Stimulated activated CD4-positive, alpha-beta T cell treated with anti-CD3 and anti-CD28 coated beads, Interleukin-12 subunit alpha, Interleukin-12 subunit beta, amount 100 ng/mL, for 4 hours (primary cell): Measurements from ENCODE around the gene KSR1.
A peak's percentile ranks its signal among the peaks of the same experiment; 100 is the strongest.
"Not testable (repeated sequence)": the region's sequence is repeated elsewhere in the genome, so short reads cannot be mapped to it uniquely, and the experiment has no call there.

Experiments used
- DNase-seq: peaks from one replicate; pipeline ENCODE4 v3.0.0-alpha.2; 2020

Gene KSR1

DNA sequence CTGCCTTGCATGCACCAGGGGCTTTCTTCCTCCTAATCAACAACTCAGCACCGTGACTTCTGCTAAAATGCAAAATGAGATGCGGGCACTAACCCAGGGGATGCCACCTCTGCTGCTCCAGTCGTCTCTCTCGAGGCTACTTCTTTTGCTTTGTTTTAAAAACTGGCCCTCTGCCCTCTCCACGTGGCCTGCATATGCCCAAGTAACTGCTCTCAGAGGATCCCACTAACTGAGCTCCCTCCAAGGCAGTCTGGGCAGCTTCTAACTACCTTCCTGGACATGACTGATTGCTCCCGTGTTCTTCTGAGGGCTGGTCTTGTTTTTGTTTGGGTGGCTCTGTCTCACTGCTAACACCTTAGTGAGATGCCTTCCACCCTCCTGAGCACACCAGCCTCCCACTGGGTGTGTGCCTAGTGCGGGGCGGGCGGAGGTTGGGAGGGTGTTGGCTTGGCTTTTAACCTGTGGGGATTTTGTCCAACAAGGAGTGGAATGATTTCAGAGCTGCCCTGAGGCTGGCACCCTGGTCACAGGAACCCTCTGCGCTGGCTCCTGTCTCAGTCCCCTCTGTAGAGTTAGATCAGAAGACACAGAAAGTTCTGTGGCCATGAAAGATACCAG is 165.8 kb downstream of the KSR1 start:
- no peak for DNase-seq

- DNase-seq: no peak
Measured at GRCh38 chr17:27622986-27623385, 166.7 kb downstream of the KSR1 start.

DNA sequence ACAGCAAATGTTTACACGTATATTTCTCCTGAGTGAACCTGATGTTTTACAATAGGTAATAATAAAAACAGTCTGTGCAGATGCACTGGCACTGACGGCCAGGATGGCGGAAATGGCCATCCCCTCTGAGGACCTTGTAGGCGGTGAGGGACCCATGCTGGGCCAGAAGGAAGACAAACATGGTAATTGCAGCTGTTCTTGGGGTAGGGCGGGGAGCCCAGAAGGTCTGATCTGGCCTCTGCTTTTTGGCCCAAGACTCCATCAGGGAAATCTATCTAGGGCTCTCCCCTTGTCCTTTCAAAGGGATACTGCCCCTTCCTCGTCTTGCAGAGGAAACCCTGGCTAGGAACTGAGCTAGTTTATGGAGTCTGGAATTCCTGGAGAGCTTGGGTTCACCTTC is 167.4 kb downstream of the KSR1 start:
- no peak for DNase-seq

DNA sequence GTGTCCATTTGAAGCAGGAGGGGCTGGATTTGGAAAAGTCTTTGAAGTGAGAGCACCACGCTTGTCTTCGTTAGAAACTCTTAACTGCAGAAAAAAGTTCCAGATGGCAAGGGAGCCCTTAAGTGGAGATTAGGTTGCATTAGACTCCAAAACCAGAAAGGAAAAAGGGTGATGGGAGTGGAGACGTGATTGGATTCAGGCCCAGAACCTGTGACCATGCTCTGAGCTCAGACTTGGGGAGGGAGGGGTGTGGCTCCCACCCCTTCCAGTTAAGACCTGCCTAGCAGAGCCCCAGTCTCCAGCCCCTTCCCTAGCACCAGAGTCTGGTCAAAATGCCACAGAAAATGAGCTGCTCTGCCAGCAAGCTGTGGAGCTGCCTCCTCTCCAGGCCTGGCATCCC is 168.3 kb downstream of the KSR1 start:
- DNase-seq: no peak

GRCh38 chr17:27625856-27626255 is 169.6 kb downstream of the KSR1 start:
- no peak for DNase-seq

GRCh38 chr17:27627514-27627913 is 171.3 kb downstream of the KSR1 start:
- no peak for DNase-seq

GRCh38 chr17:27628376-27628775 is 172.1 kb downstream of the KSR1 start:
- no peak for DNase-seq

- DNase-seq: not testable (repeated sequence)
Measured at GRCh38 chr17:27629260-27629659, 173.0 kb downstream of the KSR1 start.

- peak; percentile 15 for DNase-seq
Measured at GRCh38 chr17:27630607-27631410, 174.6 kb downstream of the KSR1 start, which contains the start of gene LGALS9. TSS of gene LGALS9 (plus strand) at chr17:27631188. CDS start at chr17:27631266, 78 bp downstream.

GRCh38 chr17:27631411-27631760 is 175.1 kb downstream of the KSR1 start:
- DNase-seq: no peak

- no peak for DNase-seq
Measured at GRCh38 chr17:27631897-27632725, 175.9 kb downstream of the KSR1 start.

- not testable (repeated sequence) for DNase-seq
Measured at GRCh38 chr17:27632766-27633165, 176.5 kb downstream of the KSR1 start.

GRCh38 chr17:27633312-27634025 is 177.2 kb downstream of the KSR1 start:
- no peak for DNase-seq

DNA sequence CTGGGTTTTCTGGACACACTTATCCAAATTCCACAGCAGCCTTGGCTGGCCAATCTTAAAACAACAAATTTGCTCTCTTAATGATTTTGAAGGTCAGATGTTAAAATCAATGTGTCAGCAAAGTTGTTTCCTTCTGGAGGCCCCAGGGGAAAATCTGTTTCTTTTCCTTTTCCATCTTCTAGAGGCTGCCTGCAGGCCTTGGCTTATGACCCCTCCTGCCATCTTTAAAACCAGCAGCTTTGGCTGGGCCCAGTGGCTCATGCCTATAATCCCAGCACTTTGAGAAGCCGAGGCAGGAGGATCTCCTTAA is 177.7 kb downstream of the KSR1 start:
- no peak for DNase-seq

- DNase-seq: no peak
Measured at GRCh38 chr17:27634776-27635175, 178.5 kb downstream of the KSR1 start.

DNA sequence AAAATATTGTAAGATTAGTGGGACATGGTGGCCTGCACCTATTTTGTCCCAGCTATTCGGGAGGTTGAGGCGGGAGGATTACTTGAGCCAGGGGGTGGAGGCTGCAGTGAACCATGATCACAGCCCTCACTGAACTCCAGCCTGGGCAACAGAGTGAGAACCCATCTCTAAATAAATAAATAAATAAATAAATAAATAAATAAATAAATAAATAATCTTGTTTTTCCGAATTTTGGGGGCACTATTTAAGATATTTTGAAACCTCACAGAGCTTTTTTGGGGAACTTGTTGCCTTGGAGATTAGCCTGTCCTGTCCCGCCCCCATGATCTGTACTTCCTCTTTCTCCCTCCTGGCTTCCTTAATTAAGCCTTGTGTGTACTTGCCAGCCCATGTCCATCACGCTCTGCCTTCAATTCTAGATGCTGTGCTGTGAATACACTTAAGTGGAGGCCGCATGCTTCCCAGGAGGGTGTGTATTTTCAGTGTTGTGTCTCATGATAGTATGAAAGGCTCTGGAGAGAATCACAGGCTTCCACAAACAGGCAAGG is 179.1 kb downstream of the KSR1 start:
- no peak for DNase-seq

DNA sequence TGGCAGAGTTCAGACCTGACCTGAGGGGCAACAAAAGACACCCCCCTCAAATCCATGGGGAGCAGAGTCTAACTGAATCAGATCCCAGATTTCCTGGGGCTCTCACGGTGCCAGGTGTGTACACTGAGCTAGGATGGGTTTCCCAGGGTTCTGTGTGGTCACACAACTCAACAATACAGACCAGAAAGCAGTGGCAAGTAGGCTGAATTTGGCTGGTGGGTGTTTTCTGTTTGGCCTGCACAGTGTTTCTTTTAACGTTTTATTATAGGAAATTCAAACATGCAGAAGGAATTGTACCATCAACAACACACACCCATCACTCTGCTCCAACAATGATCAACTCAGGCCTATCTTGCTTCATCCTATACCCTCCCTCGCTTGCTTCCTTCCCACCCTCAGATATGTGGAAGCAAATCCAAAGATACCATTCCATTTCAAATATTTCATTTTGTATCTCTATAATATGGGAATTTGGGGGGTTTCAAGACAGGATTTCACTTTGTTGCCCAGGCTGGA is 179.8 kb downstream of the KSR1 start:
- DNase-seq: not testable (repeated sequence)

DNA sequence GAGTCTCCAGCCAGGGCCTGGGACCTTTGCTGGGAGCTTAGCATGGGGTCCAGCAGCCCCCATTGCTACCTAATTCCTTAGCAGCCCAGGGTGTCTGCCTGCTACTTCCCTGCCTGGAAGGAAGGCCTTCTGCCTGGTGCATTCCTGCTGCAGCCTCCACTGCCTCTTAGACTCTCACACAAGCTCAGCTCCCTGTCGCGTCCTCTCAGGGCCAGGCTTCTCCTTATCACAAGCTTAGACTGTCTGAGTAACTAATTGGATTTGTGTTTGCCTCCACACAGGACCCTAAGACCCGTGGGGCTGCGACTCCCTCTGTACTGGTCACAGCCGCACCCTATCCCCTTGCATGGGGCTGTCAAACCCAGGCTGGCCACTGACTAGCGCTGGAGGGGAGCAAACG is 181.6 kb downstream of the KSR1 start:
- not testable (repeated sequence) for DNase-seq

- not testable (repeated sequence) for DNase-seq
Measured at GRCh38 chr17:27638415-27638914, 182.2 kb downstream of the KSR1 start.

DNA sequence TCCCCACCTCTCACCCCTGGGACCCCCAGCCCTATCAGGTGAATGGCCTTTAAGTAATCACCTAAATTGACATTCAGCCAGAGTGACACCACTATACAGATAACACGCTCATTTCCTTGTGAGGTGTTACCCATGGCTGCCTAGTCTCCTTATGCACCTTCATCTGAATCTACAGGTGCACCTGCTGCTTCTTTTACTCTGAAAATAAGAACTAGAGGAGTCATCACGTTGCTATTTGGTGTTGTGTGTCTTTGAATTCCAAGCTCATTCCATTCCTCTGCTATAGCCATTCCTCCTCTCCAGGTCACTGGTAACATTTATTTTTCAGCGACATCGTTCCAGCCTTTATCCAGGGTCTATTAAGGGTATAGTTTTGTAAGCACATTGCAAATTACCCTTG is 184.5 kb downstream of the KSR1 start:
- DNase-seq: no peak

GRCh38 chr17:27644586-27644985 is 188.3 kb downstream of the KSR1 start:
- DNase-seq: no peak

DNA sequence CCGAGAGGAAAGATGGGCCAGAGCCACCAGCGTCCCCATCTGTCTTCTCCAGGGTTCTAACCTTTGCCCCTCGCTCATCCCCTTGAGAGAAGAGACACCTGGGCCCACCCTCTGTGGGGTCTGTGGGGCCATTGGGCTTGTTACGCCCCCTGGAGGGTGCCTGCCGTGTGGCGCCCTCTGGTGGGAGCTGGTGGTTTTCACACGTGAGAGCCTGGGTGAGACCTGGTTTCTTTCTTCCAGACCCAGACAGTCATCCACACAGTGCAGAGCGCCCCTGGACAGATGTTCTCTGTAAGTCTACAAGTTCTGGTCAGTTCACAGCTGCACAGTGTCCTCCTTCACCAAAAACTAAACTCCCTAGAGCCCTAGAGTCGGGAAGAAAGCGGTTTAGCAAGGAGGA is 189.4 kb downstream of the KSR1 start:
- DNase-seq: not testable (repeated sequence)
